PFSK-1 (cell line): Measurements from ENCODE around the gene MLC1.

ENCODE experiments used
- POLR2AphosphoS5 ChIP-seq: IDR thresholded peaks from 2 replicates; pipeline ENCODE4 v1.6.1; 2012; ENCODE audit warnings: low read depth, mild to moderate bottlenecking, control low read depth, low read length, moderate library complexity
- TF ChIP-seq, protein P1 (sequence below), 2 experiments: IDR thresholded peaks; 2 replicates each; pipeline versions ENCODE4 v1.6.1 to v1.8.0; 2011 to 2012; ENCODE audit warnings: low read depth in 2 of 2, low read length in 2 of 2, control low read depth in 1 of 2, inconsistent platforms in 1 of 2, mild to moderate bottlenecking in 1 of 2, moderate library complexity in 1 of 2; ENCODE audit not compliant: insufficient read depth in 1 of 2

GRCh38 chr22:50014655-50015401, 70.4 kb downstream of the MLC1 start:
- TF ChIP-seq, protein P1, sequence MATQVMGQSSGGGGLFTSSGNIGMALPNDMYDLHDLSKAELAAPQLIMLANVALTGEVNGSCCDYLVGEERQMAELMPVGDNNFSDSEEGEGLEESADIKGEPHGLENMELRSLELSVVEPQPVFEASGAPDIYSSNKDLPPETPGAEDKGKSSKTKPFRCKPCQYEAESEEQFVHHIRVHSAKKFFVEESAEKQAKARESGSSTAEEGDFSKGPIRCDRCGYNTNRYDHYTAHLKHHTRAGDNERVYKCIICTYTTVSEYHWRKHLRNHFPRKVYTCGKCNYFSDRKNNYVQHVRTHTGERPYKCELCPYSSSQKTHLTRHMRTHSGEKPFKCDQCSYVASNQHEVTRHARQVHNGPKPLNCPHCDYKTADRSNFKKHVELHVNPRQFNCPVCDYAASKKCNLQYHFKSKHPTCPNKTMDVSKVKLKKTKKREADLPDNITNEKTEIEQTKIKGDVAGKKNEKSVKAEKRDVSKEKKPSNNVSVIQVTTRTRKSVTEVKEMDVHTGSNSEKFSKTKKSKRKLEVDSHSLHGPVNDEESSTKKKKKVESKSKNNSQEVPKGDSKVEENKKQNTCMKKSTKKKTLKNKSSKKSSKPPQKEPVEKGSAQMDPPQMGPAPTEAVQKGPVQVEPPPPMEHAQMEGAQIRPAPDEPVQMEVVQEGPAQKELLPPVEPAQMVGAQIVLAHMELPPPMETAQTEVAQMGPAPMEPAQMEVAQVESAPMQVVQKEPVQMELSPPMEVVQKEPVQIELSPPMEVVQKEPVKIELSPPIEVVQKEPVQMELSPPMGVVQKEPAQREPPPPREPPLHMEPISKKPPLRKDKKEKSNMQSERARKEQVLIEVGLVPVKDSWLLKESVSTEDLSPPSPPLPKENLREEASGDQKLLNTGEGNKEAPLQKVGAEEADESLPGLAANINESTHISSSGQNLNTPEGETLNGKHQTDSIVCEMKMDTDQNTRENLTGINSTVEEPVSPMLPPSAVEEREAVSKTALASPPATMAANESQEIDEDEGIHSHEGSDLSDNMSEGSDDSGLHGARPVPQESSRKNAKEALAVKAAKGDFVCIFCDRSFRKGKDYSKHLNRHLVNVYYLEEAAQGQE (IDR thresholded peaks at IDR 0.05; ENCODE audit: insufficient read depth in 1 of 2, low read depth in 2 of 2, low read length in 2 of 2) = no peak
- no peak for TF ChIP-seq POLR2AphosphoS5
